Right renal pelvis (tissue), 4 donors: ENCODE data around the gene INTS12. TPM values are rescaled to one million over a fixed set of nuclear protein-coding genes. Genes with fewer than 3 reads are reported as not detected.
"Not testable (repeated sequence)": the region's sequence is repeated elsewhere in the genome, so short reads cannot be mapped to it uniquely, and the experiment has no call there.

ENCODE experiments used
- DNase-seq, 4 donors: peaks; one replicate each; pipeline ENCODE4 v3.0.0-alpha.2; 2013; ENCODE audit warnings: low read depth in 4 of 4, low spot score in 3 of 4, missing footprints in 1 of 4
- polyA plus RNA-seq, 4 donors: library from polyadenylated mRNA; unstranded; fragments of 120-200 nt; gene quantifications; one replicate each; pipeline ENCODE4 v1.2.1, GENCODE V29; 2013; ENCODE audit not compliant: insufficient read length in 4 of 4

The INTS12 gene, protein sequence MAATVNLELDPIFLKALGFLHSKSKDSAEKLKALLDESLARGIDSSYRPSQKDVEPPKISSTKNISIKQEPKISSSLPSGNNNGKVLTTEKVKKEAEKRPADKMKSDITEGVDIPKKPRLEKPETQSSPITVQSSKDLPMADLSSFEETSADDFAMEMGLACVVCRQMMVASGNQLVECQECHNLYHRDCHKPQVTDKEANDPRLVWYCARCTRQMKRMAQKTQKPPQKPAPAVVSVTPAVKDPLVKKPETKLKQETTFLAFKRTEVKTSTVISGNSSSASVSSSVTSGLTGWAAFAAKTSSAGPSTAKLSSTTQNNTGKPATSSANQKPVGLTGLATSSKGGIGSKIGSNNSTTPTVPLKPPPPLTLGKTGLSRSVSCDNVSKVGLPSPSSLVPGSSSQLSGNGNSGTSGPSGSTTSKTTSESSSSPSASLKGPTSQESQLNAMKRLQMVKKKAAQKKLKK
- polyA plus RNA-seq, result 10 to 100 TPM; 28.1 to 38.3 (median 34.0) TPM

DNA sequence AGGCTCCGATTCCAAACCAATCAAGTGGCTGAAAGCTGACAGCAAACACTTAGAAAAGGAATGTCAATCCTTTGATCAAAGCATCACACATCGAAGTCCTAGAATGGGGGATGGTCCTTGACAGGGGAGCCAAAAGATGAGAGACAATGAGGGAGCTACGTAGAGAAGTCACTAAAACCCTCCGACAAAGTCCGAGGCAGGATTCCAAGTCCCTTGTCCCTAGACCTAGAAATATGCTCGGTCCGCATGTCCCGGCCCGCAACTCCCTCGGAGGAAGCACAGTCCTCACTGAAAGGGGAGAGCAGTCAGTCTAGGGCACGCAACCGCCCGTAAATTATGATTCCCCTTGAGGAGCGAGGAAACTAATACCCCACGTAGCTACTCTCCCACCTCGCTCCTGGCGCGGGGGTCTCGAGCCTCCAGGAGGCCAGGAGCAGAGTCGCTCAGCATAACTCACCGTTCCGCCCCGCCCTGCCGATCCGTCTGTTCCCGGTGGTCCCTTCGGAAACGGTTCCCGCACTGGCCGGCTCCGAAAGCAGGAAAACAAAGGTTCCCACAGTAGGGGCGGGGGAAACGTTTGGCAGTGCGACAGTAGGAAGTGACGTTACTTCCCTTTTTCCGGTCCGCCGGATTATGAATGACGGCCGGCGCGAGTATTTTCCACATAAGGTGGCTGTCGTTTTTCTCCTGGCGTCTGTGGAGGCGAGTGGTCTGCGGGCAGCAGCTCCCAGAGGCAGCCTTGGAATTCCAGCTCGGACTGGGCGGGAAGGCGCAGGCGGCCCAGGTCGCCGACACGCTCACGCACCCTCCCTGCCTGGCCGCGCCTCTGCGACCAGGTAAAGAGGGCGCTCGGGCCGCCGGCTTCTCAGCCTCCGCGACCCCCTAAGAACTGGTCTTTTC lies at the start of gene INTS12, which contains the start of gene GSTCD:
INTS12 (minus strand) TSS at position 509 of the 900 bp plus-strand sequence. CDS start 8,684 bp downstream, outside the sequence.
GSTCD (plus strand) TSS at position 604 of the 900 bp plus-strand sequence. CDS start 8,830 bp downstream, outside the sequence.
- peak; percentile 91 to 92 (median 92) for DNase-seq

DNA sequence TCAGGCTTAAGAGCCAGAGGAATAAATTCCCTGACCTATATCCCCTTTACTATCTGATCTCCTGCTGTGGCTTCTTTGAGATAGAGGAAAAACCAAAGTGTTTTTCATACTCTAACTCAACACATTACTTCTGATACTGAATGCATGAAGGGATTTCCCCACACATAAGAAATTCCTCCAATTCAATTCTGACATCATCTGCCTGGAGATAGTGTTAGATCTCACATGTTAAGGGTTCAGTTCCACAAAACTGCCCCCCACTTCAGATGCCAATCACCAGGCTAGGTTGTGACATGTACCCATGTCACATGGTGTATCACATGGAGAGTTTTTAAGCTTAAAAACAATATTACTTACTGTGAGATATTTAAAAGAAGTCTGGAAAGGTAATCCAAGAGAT lies 46.9 kb upstream of the INTS12 start:
- no peak for DNase-seq

DNA sequence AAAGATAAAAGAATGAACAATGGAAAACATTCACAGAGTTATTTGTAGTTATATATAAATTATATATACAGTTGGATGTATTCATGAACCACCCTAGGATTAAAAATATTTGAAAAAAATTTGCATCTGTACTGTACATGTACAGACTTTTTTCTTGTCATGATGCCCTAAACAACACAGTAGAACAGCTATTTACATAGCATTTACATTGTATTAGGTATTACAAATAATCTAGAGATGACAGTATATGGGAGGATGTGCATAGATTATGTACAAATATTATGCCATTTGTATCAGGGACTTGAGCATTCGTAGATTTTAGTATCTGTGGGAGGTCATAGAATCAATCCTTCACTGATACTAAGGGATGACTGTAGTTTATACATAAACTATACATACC lies 44.9 kb upstream of the INTS12 start:
- no peak for DNase-seq

DNA sequence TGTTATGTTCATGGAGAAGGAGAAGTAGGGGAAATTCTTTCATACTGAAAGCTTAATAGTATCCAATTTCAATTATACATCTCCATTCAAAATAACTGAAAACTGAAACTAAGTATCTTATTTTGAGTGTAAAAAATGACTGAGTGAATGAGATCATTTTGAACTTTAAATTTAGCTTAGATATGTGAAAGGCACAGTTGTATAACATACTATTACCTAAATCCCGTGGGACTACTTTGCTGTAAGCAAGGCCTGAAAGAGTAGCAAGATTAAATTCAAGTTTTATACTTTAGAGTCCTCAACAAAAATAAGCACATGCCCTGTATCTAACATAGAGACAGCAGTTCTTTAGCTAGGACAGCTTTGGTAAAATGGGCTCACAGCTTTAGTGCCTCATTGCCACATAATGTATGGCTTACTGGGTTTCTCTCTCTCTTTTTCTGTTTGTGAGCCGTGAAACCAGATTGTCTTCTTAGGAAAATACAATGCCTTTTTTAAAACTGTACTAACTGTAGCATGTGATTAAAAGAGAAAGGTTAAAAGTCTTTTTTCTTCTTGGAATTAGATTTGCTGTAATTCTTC lies 43.3 kb upstream of the INTS12 start:
- DNase-seq, result no peak

DNA sequence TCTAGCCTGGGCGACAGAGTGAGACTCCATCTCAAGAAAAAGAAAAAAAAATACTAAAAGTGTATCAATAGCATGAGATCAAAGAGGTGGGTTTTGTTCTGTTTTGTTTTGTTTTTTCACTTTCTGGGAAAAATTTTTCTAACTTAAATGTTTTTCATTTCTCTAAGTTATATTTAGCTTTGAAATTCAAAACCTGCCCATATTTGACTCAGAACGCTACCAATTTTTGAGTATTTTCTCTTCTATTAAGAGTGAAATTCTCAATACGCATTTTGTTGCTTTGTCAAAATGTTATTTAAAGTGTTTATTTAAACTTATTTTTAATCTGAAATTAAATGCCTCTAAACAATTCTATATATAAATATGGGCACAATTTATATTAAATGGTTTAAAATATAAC lies 39.7 kb upstream of the INTS12 start:
- DNase-seq, result no peak

DNA sequence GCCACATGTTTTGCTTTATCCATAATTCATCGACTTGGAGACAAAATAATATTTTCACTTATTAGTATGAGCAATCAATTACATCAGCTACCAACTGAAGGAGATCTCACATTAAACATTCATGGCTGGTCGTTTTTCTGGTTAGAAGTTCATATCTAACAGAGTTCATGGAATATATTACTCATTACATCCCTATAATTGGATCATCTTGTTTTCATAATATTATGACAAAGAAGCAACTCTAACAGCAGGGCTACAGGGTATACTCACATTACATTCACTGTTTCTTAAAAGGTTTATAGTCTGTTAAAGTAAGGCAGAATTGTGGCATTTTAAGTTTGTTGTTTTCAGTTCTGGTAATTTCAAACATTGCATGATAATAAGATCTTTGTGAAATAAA lies 33.1 kb upstream of the INTS12 start:
- DNase-seq, result no peak

DNA sequence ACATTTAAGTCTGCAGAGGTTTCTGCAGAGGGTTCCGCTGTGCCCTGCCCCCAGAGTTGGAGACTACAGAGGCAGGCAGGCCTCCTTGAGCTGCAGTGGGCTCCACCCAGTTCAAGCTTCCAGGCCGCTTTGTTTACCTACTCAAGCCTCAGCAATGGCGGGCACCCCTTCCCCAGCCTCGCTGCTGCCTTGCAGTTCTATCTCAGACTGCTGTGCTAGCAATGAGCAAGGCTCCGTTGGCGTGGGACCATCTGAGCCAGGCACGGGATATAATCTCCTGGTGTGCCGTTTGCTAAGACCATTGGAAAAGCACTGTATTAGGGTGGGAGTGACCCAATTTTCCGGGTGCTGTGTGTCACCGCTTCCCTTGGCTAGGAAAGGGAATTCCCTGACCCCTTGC lies 26.7 kb upstream of the INTS12 start:
- not testable (repeated sequence) for DNase-seq

DNA sequence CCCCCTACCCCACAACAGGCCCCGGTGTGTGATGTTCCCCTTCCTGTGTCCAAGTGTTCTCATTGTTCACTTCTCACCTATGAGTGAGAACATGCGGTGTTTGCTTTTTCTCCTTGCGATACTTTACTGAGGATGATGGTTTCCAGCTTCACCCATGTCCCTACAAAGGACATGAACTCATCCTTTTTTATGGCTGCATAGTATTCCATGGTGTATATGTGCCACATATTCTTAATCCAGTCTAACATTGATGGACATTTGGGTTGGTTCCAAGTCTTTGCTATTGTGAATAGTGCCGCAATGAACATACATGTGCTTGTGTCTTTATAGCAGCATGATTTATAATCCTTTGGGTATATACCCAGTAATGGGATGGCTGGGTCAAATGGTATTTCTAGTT lies 21.4 kb upstream of the INTS12 start:
- DNase-seq, result not testable (repeated sequence)

DNA sequence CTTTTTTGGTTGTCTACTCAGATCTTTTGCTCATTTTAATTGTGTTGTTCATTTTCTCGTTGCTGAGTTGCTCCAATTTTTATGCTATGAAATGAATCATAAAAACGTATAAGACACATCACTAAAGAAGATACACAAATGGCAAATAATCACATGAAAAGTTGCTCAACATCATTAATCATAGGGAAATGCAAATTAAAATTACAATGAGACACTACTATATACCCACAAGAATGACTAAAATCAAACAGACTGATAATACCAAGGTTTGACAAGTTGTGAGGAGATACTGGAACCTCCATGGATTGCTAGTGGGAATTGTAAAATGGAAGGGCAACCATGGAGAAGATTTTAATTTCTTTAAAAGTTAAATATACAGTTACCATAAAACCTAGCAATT lies 17.1 kb upstream of the INTS12 start:
- no peak for DNase-seq

DNA sequence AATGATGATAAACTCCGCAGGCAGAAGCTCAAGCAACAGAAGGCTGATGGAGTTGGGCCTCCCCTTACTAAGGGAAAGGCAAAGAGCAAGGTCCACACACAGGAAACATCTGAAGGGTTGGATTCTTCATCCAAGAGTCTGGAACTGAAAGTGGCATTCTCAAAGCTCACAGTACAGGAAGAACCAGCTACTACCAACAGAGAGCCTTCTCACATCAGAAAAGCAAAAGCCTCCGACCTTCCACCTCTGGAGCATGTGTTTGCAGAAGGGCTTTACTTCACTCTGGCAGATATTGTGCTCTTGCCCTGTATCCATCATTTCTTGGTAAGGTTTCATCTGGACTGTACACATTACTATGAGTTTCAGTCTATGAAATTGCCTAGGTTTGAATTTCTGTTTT lies 10.7 kb upstream of the INTS12 start:
- no peak for DNase-seq

DNA sequence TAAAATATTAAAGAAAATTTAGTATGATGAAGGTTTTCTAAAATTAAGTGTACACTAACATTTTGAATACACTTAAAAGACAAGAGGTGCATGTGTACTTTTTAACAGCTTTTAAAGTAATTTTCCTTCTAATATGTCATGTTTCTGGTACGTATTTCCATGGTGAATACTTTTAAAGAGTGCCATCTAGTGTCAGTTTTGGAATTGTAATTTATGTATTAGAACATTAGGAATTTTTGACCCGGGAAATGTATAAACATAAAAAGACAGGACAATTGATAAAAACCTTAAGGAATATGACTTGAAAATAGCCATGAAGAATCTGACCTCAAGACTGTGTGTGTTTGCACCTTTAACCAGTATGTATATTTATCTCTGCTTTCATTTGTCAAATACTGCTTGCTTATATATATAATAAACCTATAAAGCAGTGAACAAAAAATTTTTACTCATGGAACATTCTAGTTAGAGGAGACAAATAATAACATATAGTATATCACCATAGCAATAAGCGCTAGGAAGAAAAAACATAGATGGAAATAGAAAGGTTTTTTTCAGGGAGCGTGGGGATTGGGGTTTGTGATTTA lies 7.3 kb upstream of the INTS12 start:
- DNase-seq, result no peak

DNA sequence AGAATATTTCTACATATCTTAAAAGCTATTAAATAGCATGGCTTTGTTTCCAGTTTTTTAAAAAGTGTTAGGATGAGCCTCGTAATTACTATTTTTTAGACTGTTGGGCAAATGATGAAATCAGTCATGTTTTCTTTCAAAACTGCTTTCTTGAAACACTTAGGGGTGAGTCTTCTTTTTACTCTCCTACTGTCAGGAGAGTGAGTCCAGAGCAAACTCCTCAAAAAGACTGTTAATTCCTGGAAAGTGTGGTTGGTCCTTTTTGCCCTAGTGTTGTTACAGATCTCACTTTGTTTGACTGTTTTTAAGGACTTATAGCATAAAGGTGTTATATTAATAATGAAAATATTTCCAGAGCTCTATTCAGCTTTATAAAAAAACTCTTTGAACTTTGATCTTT lies 6.4 kb upstream of the INTS12 start:
- no peak for DNase-seq

DNA sequence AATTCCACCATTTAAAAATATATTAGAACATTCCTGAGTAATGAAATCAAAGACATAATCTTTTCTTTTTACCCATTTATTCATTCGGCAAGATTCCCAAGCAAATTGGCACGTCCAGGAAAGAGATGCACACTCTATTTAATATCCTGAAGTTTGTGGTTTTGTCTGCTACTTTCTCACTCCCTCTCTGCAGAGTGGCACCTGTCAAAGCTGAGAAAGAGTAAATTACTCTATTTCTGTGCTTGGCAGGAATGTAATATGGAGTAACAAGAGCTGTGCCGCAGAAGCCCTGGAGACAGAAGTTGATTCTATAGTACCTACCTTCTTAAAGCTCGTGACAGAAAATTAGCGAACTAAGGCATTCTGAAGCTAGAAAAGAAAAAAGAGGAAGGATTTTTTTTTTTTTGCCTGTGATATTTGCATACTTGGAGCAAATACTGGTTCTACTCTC lies 5.6 kb upstream of the INTS12 start:
- no peak for DNase-seq

DNA sequence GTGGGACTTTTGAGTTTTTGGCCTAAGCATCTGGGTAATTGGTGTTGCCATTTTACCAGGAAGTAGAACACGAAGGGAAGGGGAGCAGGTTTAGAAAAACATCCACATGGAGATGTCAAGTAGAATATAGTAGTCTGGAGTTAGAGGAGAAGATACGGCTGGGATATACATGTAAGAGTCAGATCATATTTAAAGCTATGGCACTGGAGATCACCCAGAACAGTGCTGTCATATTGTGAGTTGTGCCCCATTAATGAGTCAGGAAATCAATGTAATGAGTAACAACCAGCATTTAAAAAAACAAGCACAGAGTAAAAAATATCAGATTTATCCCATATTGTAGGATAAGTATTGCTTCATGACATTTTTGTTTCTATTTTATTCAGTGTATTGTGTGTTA lies 4.3 kb upstream of the INTS12 start:
- no peak for DNase-seq

DNA sequence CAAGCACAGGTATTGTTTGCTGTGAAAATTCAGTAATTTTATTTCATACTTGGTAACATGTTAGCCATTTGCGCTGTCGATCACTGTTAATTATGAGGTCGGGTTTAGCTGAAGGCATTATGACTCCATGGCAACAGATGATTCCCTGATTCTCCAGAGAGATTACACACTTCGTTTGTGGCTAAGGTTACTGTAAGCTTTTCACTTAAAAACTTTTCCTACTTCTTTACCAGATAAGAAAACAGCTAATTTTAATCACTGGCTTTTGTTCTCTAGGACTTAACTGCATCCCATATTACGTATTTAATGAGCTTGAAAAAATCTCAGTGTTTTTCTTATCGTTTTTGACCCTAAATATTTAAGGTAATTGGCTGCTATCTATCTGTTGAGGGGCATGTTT lies 2.2 kb upstream of the INTS12 start:
- no peak for DNase-seq

DNA sequence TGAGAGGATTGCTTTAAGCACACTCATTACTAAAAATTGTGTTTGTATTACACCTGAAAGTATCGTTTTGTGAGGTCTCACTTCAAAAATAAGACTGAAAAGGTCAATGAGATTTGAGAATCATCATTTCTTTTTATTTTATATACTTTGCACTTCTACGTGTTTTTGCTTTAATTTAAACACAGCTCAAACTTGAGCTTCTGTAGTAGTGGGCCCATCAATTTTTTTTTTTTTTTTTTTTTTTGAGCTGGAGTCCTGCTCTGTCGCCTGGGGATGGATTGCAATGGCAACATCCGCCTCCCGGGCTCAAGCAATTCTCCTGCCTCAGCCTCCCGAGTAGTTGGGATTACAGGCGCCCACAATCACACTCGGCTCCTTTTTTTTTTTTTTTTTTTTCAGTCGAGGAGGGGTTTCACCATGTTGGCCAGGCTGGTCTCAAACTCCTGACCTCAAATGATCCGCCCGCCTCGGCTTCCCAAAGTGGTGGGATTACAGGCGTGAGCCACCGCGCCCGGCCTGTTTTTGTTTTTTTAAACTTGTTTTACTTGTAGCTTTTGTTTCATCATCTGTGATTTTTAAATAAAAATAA lies 1.6 kb upstream of the INTS12 start:
- DNase-seq, result no peak

DNA sequence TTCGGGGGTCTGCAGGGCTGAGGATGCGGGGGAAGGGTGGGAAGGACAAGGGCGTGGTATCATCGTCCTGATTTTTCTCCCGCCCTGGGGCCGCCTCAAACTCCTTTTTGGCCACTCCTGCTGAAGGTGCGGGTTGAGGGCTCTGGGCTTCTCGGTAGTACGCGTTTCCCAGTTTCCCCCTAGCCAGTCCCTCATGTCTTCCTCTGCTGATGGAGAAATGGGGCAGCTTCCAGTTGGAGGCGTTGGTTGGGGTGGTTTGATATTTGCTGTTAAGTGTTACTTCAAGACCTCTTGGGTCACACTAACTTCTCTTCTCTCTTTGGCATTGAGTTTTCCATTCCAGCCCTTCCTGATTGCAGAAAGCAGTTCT lies 577 bp upstream of the INTS12 start:
- peak in 3 of 4 donors; percentile 23 to 52 (median 35) for DNase-seq

DNA sequence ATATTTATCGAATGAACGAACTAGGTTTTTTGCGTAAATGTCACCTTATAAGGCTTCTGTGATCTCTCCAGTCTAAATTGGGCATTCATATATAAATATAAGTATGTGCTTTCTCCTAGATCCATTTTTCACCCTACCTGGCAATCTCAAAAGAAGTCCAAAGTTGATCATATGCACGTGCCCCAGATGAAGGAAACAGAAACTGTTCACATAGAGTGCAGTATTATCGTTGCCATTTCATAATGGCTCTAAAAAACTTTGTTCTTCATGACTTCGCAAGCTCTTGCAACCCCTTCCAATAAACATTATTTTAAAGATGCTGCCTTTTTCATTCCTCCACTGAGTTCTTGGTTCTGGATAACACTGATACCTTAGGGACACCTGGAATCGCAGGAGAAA lies 708 bp downstream of the INTS12 start:
- DNase-seq, result no peak

DNA sequence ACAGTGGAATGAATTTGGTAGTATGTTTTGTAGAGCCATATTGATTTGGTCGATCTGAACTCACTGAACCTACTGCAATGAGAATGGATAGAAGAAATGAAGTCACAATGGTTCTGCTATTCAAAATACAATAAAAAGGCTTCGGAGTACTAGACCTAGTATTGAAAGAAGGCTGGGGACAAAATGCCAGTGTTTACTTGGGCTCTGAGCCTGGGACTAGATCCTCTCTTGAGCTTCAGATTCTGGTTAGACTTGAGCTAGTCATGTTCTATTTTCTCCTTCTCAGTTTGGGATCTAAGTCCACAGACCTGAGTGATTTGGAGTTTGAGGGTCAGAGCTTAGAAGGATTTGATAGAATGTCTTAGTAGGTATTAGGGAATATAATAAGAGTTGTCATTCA lies 9.9 kb downstream of the INTS12 start:
- no peak for DNase-seq

DNA sequence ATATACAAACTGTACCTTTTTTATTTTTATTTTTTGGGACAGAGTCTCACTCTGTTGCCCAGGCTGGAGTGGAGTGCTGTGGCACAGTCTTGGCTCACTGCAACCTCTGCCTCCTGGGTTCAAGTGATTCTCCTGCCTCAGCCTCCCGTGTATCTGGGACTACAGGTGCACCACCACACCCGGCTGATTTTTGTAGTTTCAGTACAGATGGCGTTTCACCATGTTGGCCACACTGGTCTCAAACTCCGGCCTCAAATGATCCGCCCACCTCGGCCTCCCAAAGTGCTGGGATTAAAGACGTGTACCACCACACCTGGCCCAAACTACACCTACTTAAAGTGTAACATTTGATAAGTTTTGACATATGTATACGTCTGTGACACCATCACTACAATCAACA lies 12.7 kb downstream of the INTS12 start:
- DNase-seq, result not testable (repeated sequence)
